HepG2 (cell line): ENCODE measurements around the gene SCYGR4. TPM values are rescaled to one million over a fixed set of nuclear protein-coding genes. Genes with fewer than 3 reads are reported as not detected.
A peak's percentile ranks its signal among the peaks of the same experiment; 100 is the strongest.

Experiments
- CENPX ChIP-seq: sonication (generic); formaldehyde crosslinking; IDR thresholded peaks from 2 replicates; pipeline ENCODE4 v1.9.0; 2021; ENCODE audit warnings: mild to moderate bottlenecking, missing genetic modification reagents, moderate library complexity
- E2F2 ChIP-seq: sonication (generic); formaldehyde crosslinking; IDR thresholded peaks from 2 replicates; pipeline ENCODE4 v1.4.0; 2020; ENCODE audit warnings: missing genetic modification reagents, borderline replicate concordance
- HES4 ChIP-seq: sonication (generic); formaldehyde crosslinking; IDR thresholded peaks from 2 replicates; pipeline ENCODE4 v1.9.0; 2021; ENCODE audit warnings: mild to moderate bottlenecking, missing genetic modification reagents, borderline replicate concordance
- NCOA1 ChIP-seq: sonication (generic); formaldehyde crosslinking; IDR thresholded peaks from 2 replicates; pipeline ENCODE4 v1.9.0; 2021; ENCODE audit warnings: missing genetic modification reagents
- NFIC ChIP-seq: IDR thresholded peaks from 2 replicates; pipeline ENCODE4 v1.6.1; 2012; ENCODE audit warnings: mild to moderate bottlenecking, low read length, inconsistent platforms
- NKX3-1 ChIP-seq: sonication (generic); formaldehyde crosslinking; IDR thresholded peaks from 2 replicates; pipeline ENCODE4 v1.5.0; 2020; ENCODE audit warnings: missing genetic modification reagents
- PAWR ChIP-seq: sonication (generic); formaldehyde crosslinking; IDR thresholded peaks from 2 replicates; pipeline ENCODE4 v1.4.0; 2020; ENCODE audit warnings: missing genetic modification reagents, mild to moderate bottlenecking, borderline replicate concordance
- TGIF2 ChIP-seq: IDR thresholded peaks from 2 replicates; pipeline ENCODE4 v1.6.1; 2016; ENCODE audit warnings: control low read depth, missing compliant biosample characterization
- THAP7 ChIP-seq: sonication (generic); formaldehyde crosslinking; IDR thresholded peaks from 2 replicates; pipeline ENCODE4 v1.8.1; 2023; ENCODE audit warnings: mild to moderate bottlenecking, missing genetic modification reagents
- YEATS2 ChIP-seq: sonication (generic); formaldehyde crosslinking; IDR thresholded peaks from 2 replicates; pipeline ENCODE4 v1.4.0; 2020; ENCODE audit warnings: missing genetic modification reagents, borderline replicate concordance
- YEATS4 ChIP-seq: sonication (generic); formaldehyde crosslinking; IDR thresholded peaks from 2 replicates; pipeline ENCODE4 v1.4.0; 2020; ENCODE audit warnings: missing genetic modification reagents, borderline replicate concordance
- ZNF224 ChIP-seq: sonication (generic); formaldehyde crosslinking; IDR thresholded peaks from 2 replicates; pipeline ENCODE4 v1.5.0; 2020; ENCODE audit warnings: mild to moderate bottlenecking, missing genetic modification reagents
- ZNF33A ChIP-seq: sonication (generic); formaldehyde crosslinking; IDR thresholded peaks from 2 replicates; pipeline ENCODE4 v1.5.1; 2020; ENCODE audit warnings: missing genetic modification reagents, mild to moderate bottlenecking, moderate library complexity, borderline replicate concordance
- ZNF446 ChIP-seq: sonication (generic); formaldehyde crosslinking; IDR thresholded peaks from 2 replicates; pipeline ENCODE4 v1.5.0; 2020; ENCODE audit warnings: mild to moderate bottlenecking, missing genetic modification reagents
- ZNF451 ChIP-seq: sonication (generic); formaldehyde crosslinking; IDR thresholded peaks from 2 replicates; pipeline ENCODE4 v1.5.0; 2020; ENCODE audit warnings: mild to moderate bottlenecking, missing genetic modification reagents
- ZNF788 ChIP-seq: sonication (generic); formaldehyde crosslinking; IDR thresholded peaks from 2 replicates; pipeline ENCODE4 v1.5.0; 2020; ENCODE audit warnings: mild to moderate bottlenecking, missing genetic modification reagents, borderline replicate concordance
- polyA plus RNA-seq, 8 experiments: library from polyadenylated mRNA; depleted of rRNA in 3 of 8; stranded (reverse) in 7 of 8; unstranded in 1 of 8; fragments of >200 nt; fragmentation: Illumina TruSeq in 4 of 8; extraction: Trizol in 4 of 8; gene quantifications; 2 replicates each; pipeline versions ENCODE4 v1.2.1 to v1.2.3, GENCODE V29; 2011 to 2016; ENCODE audit warnings: low read depth in 4 of 8, missing spikeins in 1 of 8, mixed read lengths in 1 of 8; ENCODE audit not compliant: insufficient read depth in 1 of 8
- total RNA-seq, 5 experiments: library from RNA; depleted of rRNA; stranded (reverse); fragments of >200 nt; fragmentation: Illumina TruSeq; extraction: Trizol; gene quantifications; 2 replicates each; pipeline ENCODE4 v1.2.3, GENCODE V29; 2016; ENCODE audit warnings: low read depth in 1 of 5
- TF ChIP-seq, protein P1 (sequence below): sonication (generic); formaldehyde crosslinking; IDR thresholded peaks from 2 replicates; pipeline ENCODE4 v1.5.0; 2020; ENCODE audit warnings: missing genetic modification reagents
- TF ChIP-seq, protein P2 (sequence below): sonication (generic); formaldehyde crosslinking; IDR thresholded peaks from 2 replicates; pipeline ENCODE4 v1.4.0; 2020; ENCODE audit warnings: mild to moderate bottlenecking, missing genetic modification reagents
- TF ChIP-seq, protein P3 (sequence below): sonication (generic); formaldehyde crosslinking; IDR thresholded peaks from 2 replicates; pipeline ENCODE4 v1.5.1; 2020; ENCODE audit warnings: missing genetic modification reagents, mild to moderate bottlenecking, borderline replicate concordance

SCYGR4 gene
- total and polyA plus RNA-seq, 2 of the 13 experiments (the other 11 are each of a cell fraction or from before 2014, with no cell fraction given) = not detected

- TF ChIP-seq ZNF224 = no peak
- TF ChIP-seq CENPX (CRISPR knock-in tag) = no peak
- no peak for TF ChIP-seq E2F2
- no peak for TF ChIP-seq PAWR (CRISPR knock-in tag)
- no peak for TF ChIP-seq ZNF33A
- TF ChIP-seq, protein P1, sequence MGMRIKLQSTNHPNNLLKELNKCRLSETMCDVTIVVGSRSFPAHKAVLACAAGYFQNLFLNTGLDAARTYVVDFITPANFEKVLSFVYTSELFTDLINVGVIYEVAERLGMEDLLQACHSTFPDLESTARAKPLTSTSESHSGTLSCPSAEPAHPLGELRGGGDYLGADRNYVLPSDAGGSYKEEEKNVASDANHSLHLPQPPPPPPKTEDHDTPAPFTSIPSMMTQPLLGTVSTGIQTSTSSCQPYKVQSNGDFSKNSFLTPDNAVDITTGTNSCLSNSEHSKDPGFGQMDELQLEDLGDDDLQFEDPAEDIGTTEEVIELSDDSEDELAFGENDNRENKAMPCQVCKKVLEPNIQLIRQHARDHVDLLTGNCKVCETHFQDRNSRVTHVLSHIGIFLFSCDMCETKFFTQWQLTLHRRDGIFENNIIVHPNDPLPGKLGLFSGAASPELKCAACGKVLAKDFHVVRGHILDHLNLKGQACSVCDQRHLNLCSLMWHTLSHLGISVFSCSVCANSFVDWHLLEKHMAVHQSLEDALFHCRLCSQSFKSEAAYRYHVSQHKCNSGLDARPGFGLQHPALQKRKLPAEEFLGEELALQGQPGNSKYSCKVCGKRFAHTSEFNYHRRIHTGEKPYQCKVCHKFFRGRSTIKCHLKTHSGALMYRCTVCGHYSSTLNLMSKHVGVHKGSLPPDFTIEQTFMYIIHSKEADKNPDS = peak; percentile 97
- no peak for TF ChIP-seq HES4 (CRISPR knock-in tag)
- TF ChIP-seq THAP7 (CRISPR knock-in tag) = no peak
- peak; percentile 30; the same call in 1 of the 2 replicates for TF ChIP-seq YEATS2
- TF ChIP-seq NCOA1 (CRISPR knock-in tag) = 0 out of 2 replicates have a peak, but pooled peaks have one; percentile 65
- TF ChIP-seq ZNF451 (CRISPR knock-in tag) = no peak
- no peak for TF ChIP-seq ZNF446 (CRISPR knock-in tag)
- TF ChIP-seq TGIF2 (CRISPR knock-in tag) = peak; percentile 70; the same call in 1 of the 2 replicates
- TF ChIP-seq, protein P2, sequence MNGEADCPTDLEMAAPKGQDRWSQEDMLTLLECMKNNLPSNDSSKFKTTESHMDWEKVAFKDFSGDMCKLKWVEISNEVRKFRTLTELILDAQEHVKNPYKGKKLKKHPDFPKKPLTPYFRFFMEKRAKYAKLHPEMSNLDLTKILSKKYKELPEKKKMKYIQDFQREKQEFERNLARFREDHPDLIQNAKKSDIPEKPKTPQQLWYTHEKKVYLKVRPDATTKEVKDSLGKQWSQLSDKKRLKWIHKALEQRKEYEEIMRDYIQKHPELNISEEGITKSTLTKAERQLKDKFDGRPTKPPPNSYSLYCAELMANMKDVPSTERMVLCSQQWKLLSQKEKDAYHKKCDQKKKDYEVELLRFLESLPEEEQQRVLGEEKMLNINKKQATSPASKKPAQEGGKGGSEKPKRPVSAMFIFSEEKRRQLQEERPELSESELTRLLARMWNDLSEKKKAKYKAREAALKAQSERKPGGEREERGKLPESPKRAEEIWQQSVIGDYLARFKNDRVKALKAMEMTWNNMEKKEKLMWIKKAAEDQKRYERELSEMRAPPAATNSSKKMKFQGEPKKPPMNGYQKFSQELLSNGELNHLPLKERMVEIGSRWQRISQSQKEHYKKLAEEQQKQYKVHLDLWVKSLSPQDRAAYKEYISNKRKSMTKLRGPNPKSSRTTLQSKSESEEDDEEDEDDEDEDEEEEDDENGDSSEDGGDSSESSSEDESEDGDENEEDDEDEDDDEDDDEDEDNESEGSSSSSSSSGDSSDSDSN (CRISPR knock-in tag) = no peak
- peak; percentile 92 for TF ChIP-seq NFIC
- peak; percentile 25; the same call in 1 of the 2 replicates for TF ChIP-seq ZNF788 (CRISPR knock-in tag)
- no peak for TF ChIP-seq NKX3-1 (CRISPR knock-in tag)
- TF ChIP-seq, protein P3, sequence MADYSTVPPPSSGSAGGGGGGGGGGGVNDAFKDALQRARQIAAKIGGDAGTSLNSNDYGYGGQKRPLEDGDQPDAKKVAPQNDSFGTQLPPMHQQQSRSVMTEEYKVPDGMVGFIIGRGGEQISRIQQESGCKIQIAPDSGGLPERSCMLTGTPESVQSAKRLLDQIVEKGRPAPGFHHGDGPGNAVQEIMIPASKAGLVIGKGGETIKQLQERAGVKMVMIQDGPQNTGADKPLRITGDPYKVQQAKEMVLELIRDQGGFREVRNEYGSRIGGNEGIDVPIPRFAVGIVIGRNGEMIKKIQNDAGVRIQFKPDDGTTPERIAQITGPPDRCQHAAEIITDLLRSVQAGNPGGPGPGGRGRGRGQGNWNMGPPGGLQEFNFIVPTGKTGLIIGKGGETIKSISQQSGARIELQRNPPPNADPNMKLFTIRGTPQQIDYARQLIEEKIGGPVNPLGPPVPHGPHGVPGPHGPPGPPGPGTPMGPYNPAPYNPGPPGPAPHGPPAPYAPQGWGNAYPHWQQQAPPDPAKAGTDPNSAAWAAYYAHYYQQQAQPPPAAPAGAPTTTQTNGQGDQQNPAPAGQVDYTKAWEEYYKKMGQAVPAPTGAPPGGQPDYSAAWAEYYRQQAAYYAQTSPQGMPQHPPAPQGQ (CRISPR knock-in tag) = no peak
- no peak for TF ChIP-seq YEATS4
These were observed 26.8 kb downstream of the SCYGR4 start (continued) for GRCh38 chr2:227643990-227644551.
